Right lobe of liver (tissue), 6 donors: ENCODE measurements around the gene WDR77. TPM values are rescaled to one million over a fixed set of nuclear protein-coding genes. Genes with fewer than 3 reads are reported as not detected.

ENCODE experiments used
- ATAC-seq, 4 donors: fragments of 200-7000 bp; cut with Tn5 transposase; one replicate each; pipeline ENCODE4 v1.9.1; 2020; ENCODE audit warnings: mild to moderate bottlenecking in 4 of 4, moderate library complexity in 4 of 4
- DNase-seq, 3 donors: peaks; one replicate each; pipeline ENCODE4 v3.0.0-alpha.2; 2020
- H3K27ac ChIP-seq, 3 donors: fragments of 200-600 bp; one replicate each; pipeline ENCODE4 v1.8.0; 2022
- H3K27me3 ChIP-seq, 2 donors: fragments of 200-600 bp; one replicate each; pipeline ENCODE4 v1.8.0; 2022
- H3K36me3 ChIP-seq, 4 donors: fragments of 200-600 bp; sonication (generic) in 1 of 4; one replicate each; pipeline versions ENCODE4 v1.5.1 to v1.8.0; 2017 to 2022; ENCODE audit warnings: control low read depth in 1 of 4
- H3K4me1 ChIP-seq, 4 donors: fragments of 200-600 bp; sonication (generic) in 1 of 4; one replicate each; pipeline versions ENCODE4 v1.5.1 to v1.8.0; 2017 to 2022; ENCODE audit warnings: control low read depth in 1 of 4
- H3K4me3 ChIP-seq, 3 donors: fragments of 200-600 bp; one replicate each; pipeline ENCODE4 v1.8.0; 2022
- H3K9me3 ChIP-seq, 4 donors: fragments of 200-600 bp; sonication (generic) in 1 of 4; one replicate each; pipeline versions ENCODE4 v1.5.1 to v1.8.0; 2017 to 2022; ENCODE audit warnings: control low read depth in 1 of 4
- CTCF ChIP-seq, 4 donors: fragments of 200-600 bp in 3 of 4; fragments of 450-650 bp in 1 of 4; IDR thresholded peaks; one replicate each; pipeline versions ENCODE4 v1.5.1 to v1.8.0; 2016 to 2022; ENCODE audit warnings: antibody characterized with exemption in 4 of 4, mild to moderate bottlenecking in 2 of 4
- POLR2A ChIP-seq: fragments of 450-650 bp; IDR thresholded peaks from one replicate; pipeline ENCODE4 v1.6.1; 2017; ENCODE audit warnings: antibody characterized with exemption, mild to moderate bottlenecking
- WGBS: methylation state at CpG from one replicate; pipeline ENCODE4 v1.1.6; 2018; ENCODE audit warnings: low coverage, low lambda C conversion rate; ENCODE audit not compliant: insufficient coverage; ENCODE audit errors: missing lambda C conversion rate; 5-methylcytosine and 5-hydroxymethylcytosine counted together
- intact Hi-C, 2 donors: fragments of 100-400 bp; cut with DNase I; formaldehyde crosslinking; loops; one replicate each; pipeline versions ENCODE4 v1.11.2 to v1.14.1; 2022
- total RNA-seq, 6 experiments: library from RNA; depleted of rRNA in 2 of 6; stranded (reverse); fragments of >200 nt in 2 of 6; fragmentation: NEBNext Ultra II Directional in 3 of 6; extraction: Animal tissue kit (Norgen Biotek cat#: 25700) in 3 of 6; gene quantifications; one replicate each; pipeline versions ENCODE4 v1.1.0 to v1.2.4, GENCODE V29; 2016 to 2023
- donor health status: DM: no; HTN: yes; CAD: no.
- donor health status: DM: no; HTN: no; CAD: no.
- donor health status: DM: no; HTN: no; CAD: no.
- donor health status: DM: no; HTN: yes; CAD: no.
- donor health status: DM: no; HTN: yes; CAD: no.

Gene WDR77
- total RNA-seq, 6 experiments from 2014 or later: 11.4 to 27.3 (median 14.0) TPM

- Histone ChIP-seq H3K9me3 (no peaks in the 10 kb centered on the region), H3K27ac (no peak overlapping the region), H3K27me3 (no peaks in the 10 kb centered on the region), H3K36me3 (no peaks in the 10 kb centered on the region), H3K4me1 (peaks cover 0 to 35% (median 17%) of the 10 kb centered on the region in 4 donors), H3K4me3 (no peak overlapping the region)
- DNase-seq (no peak), ATAC-seq (no peak)
- TF ChIP-seq POLR2A: no peak
- no peak for TF ChIP-seq CTCF (IDR thresholded peaks at IDR 0.05)
- intact Hi-C loops: no loop called here
- WGBS: 83% methylated on average over 5 of the region's 5 CpGs
Observed at GRCh38 chr1:111420377-111420776, 28.7 kb downstream of the WDR77 start.

GRCh38 chr1:111419037-111419436 lies 30.0 kb downstream of the WDR77 start:
- Histone ChIP-seq H3K36me3 (no peaks in the 10 kb centered on the region), H3K27me3 (no peaks in the 10 kb centered on the region), H3K9me3 (no peaks in the 10 kb centered on the region), H3K4me1 (peaks cover 0 to 31% (median 17%) of the 10 kb centered on the region in 4 donors), H3K27ac (no peak overlapping the region), H3K4me3 (no peak overlapping the region)
- WGBS: 100% methylated on average over 1 of the region's 1 CpG
- TF ChIP-seq POLR2A (no peak), CTCF (IDR thresholded peaks at IDR 0.05) (no peak)
- no peak for DNase-seq
- ATAC-seq: no peak
- intact Hi-C loops: no loop called here

GRCh38 chr1:111417755-111418154 lies 31.3 kb downstream of the WDR77 start:
- intact Hi-C loops: no loop called here

GRCh38 chr1:111415461-111415860 lies 33.6 kb downstream of the WDR77 start:
- no peak for DNase-seq
- Histone ChIP-seq H3K4me1 (peaks cover 0 to 15% (median 9%) of the 10 kb centered on the region in 4 donors), H3K36me3 (no peaks in the 10 kb centered on the region), H3K27ac (no peak overlapping the region), H3K4me3 (no peak overlapping the region), H3K9me3 (no peaks in the 10 kb centered on the region), H3K27me3 (no peaks in the 10 kb centered on the region)
- WGBS: 91% methylated on average over 2 of the region's 3 CpGs
- intact Hi-C loops: no loop called here
- no peak for TF ChIP-seq POLR2A
- TF ChIP-seq CTCF (IDR thresholded peaks at IDR 0.05): no peak
- ATAC-seq: no peak

More at GRCh38 chr1:111417755-111418154, 31.3 kb downstream of the WDR77 start:
- no peaks in the 10 kb centered on the region for H3K9me3 ChIP-seq
- no peak overlapping the region for H3K4me3 ChIP-seq
- TF ChIP-seq POLR2A (no peak), CTCF (IDR thresholded peaks at IDR 0.05) (no peak)
- no peak for DNase-seq
- H3K27ac ChIP-seq: peak overlapping the region in 2 of 3 donors; percentile 12 to 48
- WGBS: 40% methylated on average over 1 of the region's 1 CpG
- no peaks in the 10 kb centered on the region for H3K36me3 ChIP-seq
- peaks cover 0 to 21% (median 12%) of the 10 kb centered on the region in 4 donors for H3K4me1 ChIP-seq
- ATAC-seq: peak; percentile 86 to 95 (median 93)
- H3K27me3 ChIP-seq: no peaks in the 10 kb centered on the region

GRCh38 chr1:111414756-111415155 lies 34.3 kb downstream of the WDR77 start:
- Histone ChIP-seq H3K27ac (no peak overlapping the region), H3K4me1 (peaks cover 0 to 15% (median 9%) of the 10 kb centered on the region in 4 donors), H3K27me3 (no peaks in the 10 kb centered on the region), H3K9me3 (no peaks in the 10 kb centered on the region), H3K4me3 (no peak overlapping the region), H3K36me3 (no peaks in the 10 kb centered on the region)
- no peak for ATAC-seq
- TF ChIP-seq CTCF (IDR thresholded peaks at IDR 0.05) (no peak), POLR2A (no peak)
- intact Hi-C loops: no loop called here
- no peak for DNase-seq
- WGBS: no CpG with 5 or more reads among the region's 2 CpGs
